ENCODE data around the gene LRR1. TPM values are rescaled to one million over a fixed set of nuclear protein-coding genes. Genes with fewer than 3 reads are reported as not detected.

The LRR1 gene
- total RNA-seq, result 7.1 and 12.3 TPM in 2 replicates

DNA sequence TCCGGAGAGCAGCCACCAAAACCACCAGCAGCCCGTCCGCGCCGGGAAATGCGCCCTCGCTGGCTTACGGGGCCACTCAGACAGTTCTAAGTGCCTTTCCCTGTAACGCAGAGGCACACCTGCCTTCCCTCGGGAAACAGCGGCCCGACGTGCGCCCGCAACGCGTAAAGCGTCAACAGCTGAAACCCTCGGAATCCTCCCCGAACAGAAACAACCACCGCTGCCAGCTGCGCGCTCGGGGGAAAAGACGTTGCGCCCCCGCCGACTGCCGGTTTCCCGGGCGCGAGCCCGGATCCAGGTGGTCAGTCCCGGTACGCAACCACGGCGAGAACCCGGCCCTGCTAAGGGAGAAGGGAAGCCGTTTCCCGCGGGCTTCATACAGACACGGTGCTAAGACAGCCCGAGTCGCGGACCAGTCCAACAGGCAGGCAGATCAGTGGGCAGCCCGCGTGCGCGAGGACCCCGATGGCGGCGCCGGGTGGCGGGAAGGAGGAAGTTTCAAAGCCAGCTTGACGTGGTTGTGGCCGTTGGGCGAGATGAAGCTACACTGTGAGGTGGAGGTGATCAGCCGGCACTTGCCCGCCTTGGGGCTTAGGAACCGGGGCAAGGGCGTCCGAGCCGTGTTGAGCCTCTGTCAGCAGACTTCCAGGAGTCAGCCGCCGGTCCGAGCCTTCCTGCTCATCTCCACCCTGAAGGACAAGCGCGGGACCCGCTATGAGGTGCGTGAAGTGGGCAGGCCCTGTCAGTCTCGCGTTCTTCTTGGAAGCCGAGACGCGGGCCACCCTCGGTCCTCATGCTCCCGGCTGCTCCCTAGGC is at the start of gene LRR1:
Gene LRR1 (plus strand): TSS at position 456 of the 816 bp plus-strand sequence. CDS start 81 bp downstream, at position 537.
- FAIRE-seq, result no peak
- Histone ChIP-seq H3K36me3 (ENCODE audit: control insufficient read depth, insufficient read depth, low read length) (no peaks in the 10 kb centered on the region), H3K27me3 (ENCODE audit: control insufficient read depth, insufficient read depth, low read length) (no peaks in the 10 kb centered on the region), H3K4me3 (ENCODE audit: low read depth, low read length) (peak within 1 kb of the TSS; percentile 70)
- TF ChIP-seq CTCF (IDR thresholded peaks at IDR 0.05; ENCODE audit: insufficient read depth, low read length, severe bottlenecking), result no peak
- DNase-seq (ENCODE audit: low read depth), result peak; percentile 71

GRCh38 chr14:49549446-49549845 is 49.3 kb upstream of the LRR1 start:
- Histone ChIP-seq H3K36me3 (ENCODE audit: control insufficient read depth, insufficient read depth, low read length) (no peaks in the 10 kb centered on the region), H3K27me3 (ENCODE audit: control insufficient read depth, insufficient read depth, low read length) (no peaks in the 10 kb centered on the region), H3K4me3 (ENCODE audit: low read depth, low read length) (no peak overlapping the region)
- no peak for FAIRE-seq
- no peak for TF ChIP-seq CTCF (IDR thresholded peaks at IDR 0.05; ENCODE audit: insufficient read depth, low read length, severe bottlenecking)
- no peak for DNase-seq (ENCODE audit: low read depth)

DNA sequence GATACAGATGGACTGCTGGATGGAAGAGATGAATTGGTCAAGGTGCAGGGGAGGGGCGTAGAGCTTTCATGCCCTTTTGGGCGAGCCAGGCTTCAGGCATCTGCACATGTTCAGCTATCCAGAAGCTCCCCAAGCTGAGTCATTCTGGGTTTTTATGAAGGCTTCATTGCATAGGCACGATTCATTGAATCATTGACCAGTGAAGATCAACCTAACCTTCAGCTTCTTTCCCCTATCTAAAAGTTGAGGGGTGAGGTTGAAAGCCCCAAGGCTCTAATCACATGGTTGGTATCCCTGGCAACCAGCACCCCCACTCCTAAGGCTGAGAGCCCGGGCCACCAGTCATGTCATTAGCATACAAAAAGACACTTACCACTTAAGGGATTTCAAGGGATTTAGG is 48.9 kb upstream of the LRR1 start:
- no peak overlapping the region for H3K4me3 ChIP-seq (ENCODE audit: low read depth, low read length)
- TF ChIP-seq CTCF (IDR thresholded peaks at IDR 0.05; ENCODE audit: insufficient read depth, low read length, severe bottlenecking), result no peak
- no peak for FAIRE-seq
- H3K27me3 ChIP-seq (ENCODE audit: control insufficient read depth, insufficient read depth, low read length), result no peaks in the 10 kb centered on the region
- H3K36me3 ChIP-seq (ENCODE audit: control insufficient read depth, insufficient read depth, low read length), result no peaks in the 10 kb centered on the region
- DNase-seq (ENCODE audit: low read depth), result peak; percentile 59

DNA sequence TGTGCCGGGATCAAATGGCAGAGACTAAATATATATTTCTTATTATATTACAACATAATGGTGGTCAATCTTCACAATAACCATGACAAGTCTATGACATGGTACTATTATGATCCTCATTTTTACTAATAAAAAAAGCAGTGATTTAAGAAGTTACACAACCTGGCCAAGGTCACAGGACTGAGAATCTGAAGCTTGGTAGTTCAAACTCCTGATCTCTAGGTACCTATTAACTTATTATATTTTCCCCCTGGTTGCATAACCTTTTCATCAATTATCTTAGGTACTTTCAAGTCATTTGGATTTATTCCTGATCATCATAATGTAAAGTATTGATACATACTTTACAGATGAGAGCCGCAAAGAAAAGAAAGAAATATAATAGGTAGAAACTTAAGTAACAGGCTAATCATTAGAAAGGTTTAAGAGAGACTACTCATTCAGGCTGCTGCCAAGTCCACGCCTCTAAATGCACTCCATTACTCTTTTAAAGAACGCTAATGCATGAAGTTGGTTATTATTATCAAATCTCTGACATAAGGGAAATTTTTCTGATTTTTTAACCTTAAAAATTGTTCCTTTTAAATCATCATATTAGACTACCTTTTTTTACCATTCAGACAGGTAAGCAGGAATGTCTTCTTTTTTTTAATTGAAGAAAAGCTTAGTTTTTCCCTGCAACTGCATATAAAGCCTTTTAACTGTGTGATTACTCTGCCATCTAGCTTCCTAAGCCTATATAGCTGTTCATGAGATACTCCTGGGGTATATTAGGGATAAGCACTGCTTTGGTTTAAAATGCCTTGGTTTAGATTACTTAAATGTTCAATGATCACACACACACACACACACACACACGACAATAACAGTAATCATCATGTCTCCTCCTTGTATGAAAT is 48.2 kb upstream of the LRR1 start:
- FAIRE-seq (no peak), DNase-seq (ENCODE audit: low read depth) (peak; percentile 27)
- no peaks in the 10 kb centered on the region for H3K36me3 ChIP-seq (ENCODE audit: control insufficient read depth, insufficient read depth, low read length)
- no peaks in the 10 kb centered on the region for H3K27me3 ChIP-seq (ENCODE audit: control insufficient read depth, insufficient read depth, low read length)
- H3K4me3 ChIP-seq (ENCODE audit: low read depth, low read length), result no peak overlapping the region
- peak; percentile 21 for TF ChIP-seq CTCF (IDR thresholded peaks at IDR 0.05; ENCODE audit: insufficient read depth, low read length, severe bottlenecking)

DNA sequence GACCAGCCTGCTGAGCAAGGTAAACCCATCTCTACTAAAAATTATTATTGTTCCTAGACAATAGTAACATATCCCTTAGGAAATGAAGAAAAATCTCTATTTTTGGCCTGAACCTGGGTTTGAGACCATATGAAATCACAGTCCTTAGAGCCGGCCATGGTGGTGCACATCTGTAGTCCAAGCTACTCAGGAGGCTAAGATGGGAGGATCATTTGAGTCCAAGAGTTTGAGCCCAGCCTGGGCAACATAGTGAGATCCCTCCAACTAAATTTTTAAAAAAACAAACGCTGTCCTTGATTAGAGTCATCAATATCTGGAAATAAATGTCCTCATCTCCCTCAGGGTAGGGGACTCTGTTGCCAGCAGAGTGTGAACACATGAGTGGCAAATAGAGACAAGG is 47.2 kb upstream of the LRR1 start:
- no peak for TF ChIP-seq CTCF (IDR thresholded peaks at IDR 0.05; ENCODE audit: insufficient read depth, low read length, severe bottlenecking)

More for the DNA sequence above, 47.2 kb upstream of the LRR1 start:
- H3K27me3 ChIP-seq (ENCODE audit: control insufficient read depth, insufficient read depth, low read length), result no peaks in the 10 kb centered on the region
- H3K4me3 ChIP-seq (ENCODE audit: low read depth, low read length), result no peak overlapping the region
- DNase-seq (ENCODE audit: low read depth) (no peak), FAIRE-seq (no peak)
- no peaks in the 10 kb centered on the region for H3K36me3 ChIP-seq (ENCODE audit: control insufficient read depth, insufficient read depth, low read length)

Measured in bronchial epithelial cell (primary cell).